Effector memory CD4-positive, alpha-beta T cell (primary cell): ENCODE measurements around the gene DAAM2.

Experiments
- DNase-seq, 3 donors: peaks; one replicate each; pipeline ENCODE4 v3.0.0-alpha.2; 2020
- H3K27ac ChIP-seq: 2 replicates; pipeline ENCODE4 v1.7.0; 2013; ENCODE audit warnings: mild to moderate bottlenecking, low read length, moderate library complexity; ENCODE audit not compliant: insufficient read depth, poor library complexity, severe bottlenecking
- H3K27me3 ChIP-seq: replicated peaks from 2 replicates; pipeline ENCODE4 v1.7.0; 2013; ENCODE audit warnings: mild to moderate bottlenecking, low read length; ENCODE audit not compliant: insufficient read depth, control insufficient read depth, poor library complexity, severe bottlenecking
- H3K36me3 ChIP-seq: 2 replicates; pipeline ENCODE4 v1.7.0; 2013; ENCODE audit warnings: mild to moderate bottlenecking, low read length, moderate library complexity; ENCODE audit not compliant: control insufficient read depth, insufficient read depth
- H3K4me1 ChIP-seq: 2 replicates; pipeline ENCODE4 v1.7.0; 2013; ENCODE audit warnings: low read length, mild to moderate bottlenecking; ENCODE audit not compliant: control insufficient read depth, insufficient read depth, poor library complexity, severe bottlenecking
- H3K4me3 ChIP-seq: 2 replicates; pipeline ENCODE4 v1.7.0; 2013; ENCODE audit warnings: low read length, low read depth, mild to moderate bottlenecking; ENCODE audit not compliant: insufficient read depth, poor library complexity, severe bottlenecking
- H3K9me3 ChIP-seq: 2 replicates; pipeline ENCODE4 v1.7.0; 2013; ENCODE audit warnings: mild to moderate bottlenecking, low read length, moderate library complexity; ENCODE audit not compliant: control insufficient read depth

The DAAM2 gene

GRCh38 chr6:39765508-39766065 lies 26.6 kb upstream of the DAAM2 start:
- no peaks in the 10 kb centered on the region for H3K9me3 ChIP-seq
- no peak overlapping the region for H3K4me3 ChIP-seq
- H3K27me3 ChIP-seq = no peaks in the 10 kb centered on the region
- no peaks in the 10 kb centered on the region for H3K4me1 ChIP-seq
- H3K27ac ChIP-seq = no peak overlapping the region
- H3K36me3 ChIP-seq = no peaks in the 10 kb centered on the region
- DNase-seq = no peak

GRCh38 chr6:39769012-39769411 lies 23.2 kb upstream of the DAAM2 start:
- no peaks in the 10 kb centered on the region for H3K27me3 ChIP-seq
- no peak overlapping the region for H3K4me3 ChIP-seq
- H3K27ac ChIP-seq = no peak overlapping the region
- no peaks in the 10 kb centered on the region for H3K9me3 ChIP-seq
- DNase-seq = no peak
- no peaks in the 10 kb centered on the region for H3K4me1 ChIP-seq
- H3K36me3 ChIP-seq = no peaks in the 10 kb centered on the region

- Histone ChIP-seq H3K9me3 (no peaks in the 10 kb centered on the region), H3K36me3 (no peaks in the 10 kb centered on the region), H3K27me3 (no peaks in the 10 kb centered on the region), H3K27ac (no peak overlapping the region), H3K4me1 (no peaks in the 10 kb centered on the region), H3K4me3 (no peak overlapping the region)
- DNase-seq = no peak
Measured at GRCh38 chr6:39770446-39770845, 21.7 kb upstream of the DAAM2 start.

- Histone ChIP-seq H3K36me3 (no peaks in the 10 kb centered on the region), H3K27ac (no peak overlapping the region), H3K4me1 (no peaks in the 10 kb centered on the region), H3K4me3 (no peak overlapping the region), H3K9me3 (no peaks in the 10 kb centered on the region), H3K27me3 (no peaks in the 10 kb centered on the region)
- no peak for DNase-seq
Measured at GRCh38 chr6:39772559-39773273, 19.5 kb upstream of the DAAM2 start.

- H3K4me1 ChIP-seq = no peaks in the 10 kb centered on the region
- H3K36me3 ChIP-seq = no peaks in the 10 kb centered on the region
- H3K27me3 ChIP-seq = no peaks in the 10 kb centered on the region
- H3K27ac ChIP-seq = no peak overlapping the region
- no peak for DNase-seq
- H3K9me3 ChIP-seq = no peaks in the 10 kb centered on the region
- no peak overlapping the region for H3K4me3 ChIP-seq
Measured at GRCh38 chr6:39773782-39774181, 18.4 kb upstream of the DAAM2 start.

GRCh38 chr6:39776581-39776980 lies 15.6 kb upstream of the DAAM2 start:
- Histone ChIP-seq H3K4me3 (no peak overlapping the region), H3K27me3 (no peaks in the 10 kb centered on the region), H3K27ac (no peak overlapping the region), H3K36me3 (no peaks in the 10 kb centered on the region), H3K9me3 (no peaks in the 10 kb centered on the region), H3K4me1 (no peaks in the 10 kb centered on the region)
- no peak for DNase-seq

GRCh38 chr6:39777218-39777617 lies 15.0 kb upstream of the DAAM2 start:
- Histone ChIP-seq H3K27me3 (no peaks in the 10 kb centered on the region), H3K4me1 (no peaks in the 10 kb centered on the region), H3K9me3 (no peaks in the 10 kb centered on the region), H3K4me3 (no peak overlapping the region), H3K36me3 (no peaks in the 10 kb centered on the region), H3K27ac (no peak overlapping the region)
- no peak for DNase-seq

GRCh38 chr6:39777661-39778060 lies 14.5 kb upstream of the DAAM2 start:
- no peaks in the 10 kb centered on the region for H3K36me3 ChIP-seq
- no peak for DNase-seq
- H3K9me3 ChIP-seq = no peaks in the 10 kb centered on the region
- H3K27ac ChIP-seq = no peak overlapping the region
- no peak overlapping the region for H3K4me3 ChIP-seq
- H3K4me1 ChIP-seq = no peaks in the 10 kb centered on the region
- no peaks in the 10 kb centered on the region for H3K27me3 ChIP-seq

- no peak for DNase-seq
- no peaks in the 10 kb centered on the region for H3K4me1 ChIP-seq
- no peaks in the 10 kb centered on the region for H3K9me3 ChIP-seq
- H3K36me3 ChIP-seq = no peaks in the 10 kb centered on the region
- no peak overlapping the region for H3K4me3 ChIP-seq
- H3K27me3 ChIP-seq = no peaks in the 10 kb centered on the region
- H3K27ac ChIP-seq = no peak overlapping the region
Measured at GRCh38 chr6:39778581-39779255, 13.5 kb upstream of the DAAM2 start.

GRCh38 chr6:39785281-39785680 lies 6.9 kb upstream of the DAAM2 start:
- Histone ChIP-seq H3K9me3 (no peaks in the 10 kb centered on the region), H3K27me3 (no peaks in the 10 kb centered on the region), H3K4me1 (no peaks in the 10 kb centered on the region), H3K36me3 (no peaks in the 10 kb centered on the region), H3K27ac (no peak overlapping the region), H3K4me3 (no peak overlapping the region)
- no peak for DNase-seq
